NCI-H2171 (cell line): ENCODE data around the gene UBE2D4.
A peak's percentile ranks its signal among the peaks of the same experiment; 100 is the strongest.
"Not testable (repeated sequence)": the region's sequence is repeated elsewhere in the genome, so short reads cannot be mapped to it uniquely, and the experiment has no call there.

Source experiments
- DNase-seq: peaks from one replicate; lab custom pipeline; 2025; lab: John Stamatoyannopoulos, UW

Gene UBE2D4

DNA sequence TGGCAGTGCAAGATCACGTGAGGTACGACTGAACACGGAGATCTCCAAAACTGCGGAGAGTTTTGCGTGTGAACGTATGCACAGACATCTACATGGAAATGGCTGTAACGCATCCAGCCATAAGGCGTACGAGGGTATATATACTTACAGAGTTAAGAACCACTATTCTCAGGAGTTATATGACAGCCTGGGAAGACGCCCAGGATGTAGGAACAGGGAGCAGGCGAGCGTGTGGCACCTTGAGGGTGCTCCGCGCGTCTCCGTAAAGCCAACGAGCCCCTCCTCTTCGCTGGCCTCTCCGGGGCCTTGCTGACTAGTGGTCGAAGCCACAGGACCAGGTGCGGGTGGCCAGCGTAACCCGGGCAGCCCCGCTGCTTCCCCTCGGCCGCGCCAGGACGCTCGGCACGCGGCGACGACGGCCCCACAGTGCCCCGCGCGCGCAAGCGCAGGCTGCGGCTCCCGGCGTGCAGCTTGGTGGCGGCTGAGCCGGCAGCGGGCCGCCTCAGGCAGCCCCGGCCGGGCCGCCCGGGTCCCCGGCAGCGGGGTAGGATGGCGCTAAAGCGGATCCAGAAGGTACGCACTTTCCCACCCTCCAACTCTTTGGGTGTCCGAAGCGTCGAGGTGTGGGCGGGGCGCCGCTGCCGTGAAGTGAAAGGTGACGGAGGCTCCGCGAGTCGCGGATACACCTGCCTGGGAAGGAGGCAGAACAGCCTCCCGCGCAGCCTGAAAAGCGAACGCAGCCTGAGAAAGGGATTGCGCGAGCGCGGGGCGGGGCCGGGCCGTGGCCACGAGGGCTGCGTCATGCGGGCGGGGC is at the start of gene UBE2D4:
Gene UBE2D4 (plus strand): TSS at position 453 of the 814 bp plus-strand sequence. CDS start 97 bp downstream, at position 550.
- peak; percentile 84 for DNase-seq

DNA sequence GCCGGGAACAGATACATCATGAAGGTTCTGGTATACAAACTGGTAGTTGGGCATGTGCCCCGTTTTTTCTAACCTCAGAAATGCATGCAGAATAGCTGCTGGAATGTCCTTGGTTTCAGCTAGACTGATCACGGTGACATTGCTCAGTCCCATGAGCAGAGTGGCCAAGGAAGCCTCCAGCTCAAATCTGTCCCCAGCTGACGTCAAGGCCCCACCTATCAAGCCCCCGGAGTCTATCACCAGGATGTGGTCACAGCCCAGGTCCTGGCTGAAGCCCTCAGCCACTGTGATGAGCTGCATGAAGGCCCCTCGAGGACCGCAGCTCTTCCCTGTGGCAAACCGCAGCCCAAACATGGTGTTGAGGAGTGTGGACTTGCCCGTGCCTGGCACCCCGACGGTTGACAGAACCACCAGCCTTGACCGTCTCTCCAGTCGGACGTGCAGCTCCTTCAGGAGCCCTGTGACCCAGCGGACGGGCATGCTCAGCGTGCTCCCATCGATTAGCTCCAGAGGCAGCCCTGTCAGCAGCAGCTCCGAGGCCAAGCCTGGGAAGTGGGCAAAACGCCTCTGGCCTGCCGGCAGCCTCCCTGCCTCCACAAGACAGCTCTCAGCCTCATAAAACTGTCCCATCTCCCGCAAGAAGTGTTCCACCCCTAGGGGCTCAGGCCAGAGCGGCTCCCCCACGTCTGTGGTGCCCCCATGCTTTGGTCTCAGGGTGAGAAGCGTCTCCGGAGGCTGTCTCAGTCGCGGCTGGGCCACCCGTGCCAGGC is 49.1 kb upstream of the UBE2D4 start:
- DNase-seq: no peak

DNA sequence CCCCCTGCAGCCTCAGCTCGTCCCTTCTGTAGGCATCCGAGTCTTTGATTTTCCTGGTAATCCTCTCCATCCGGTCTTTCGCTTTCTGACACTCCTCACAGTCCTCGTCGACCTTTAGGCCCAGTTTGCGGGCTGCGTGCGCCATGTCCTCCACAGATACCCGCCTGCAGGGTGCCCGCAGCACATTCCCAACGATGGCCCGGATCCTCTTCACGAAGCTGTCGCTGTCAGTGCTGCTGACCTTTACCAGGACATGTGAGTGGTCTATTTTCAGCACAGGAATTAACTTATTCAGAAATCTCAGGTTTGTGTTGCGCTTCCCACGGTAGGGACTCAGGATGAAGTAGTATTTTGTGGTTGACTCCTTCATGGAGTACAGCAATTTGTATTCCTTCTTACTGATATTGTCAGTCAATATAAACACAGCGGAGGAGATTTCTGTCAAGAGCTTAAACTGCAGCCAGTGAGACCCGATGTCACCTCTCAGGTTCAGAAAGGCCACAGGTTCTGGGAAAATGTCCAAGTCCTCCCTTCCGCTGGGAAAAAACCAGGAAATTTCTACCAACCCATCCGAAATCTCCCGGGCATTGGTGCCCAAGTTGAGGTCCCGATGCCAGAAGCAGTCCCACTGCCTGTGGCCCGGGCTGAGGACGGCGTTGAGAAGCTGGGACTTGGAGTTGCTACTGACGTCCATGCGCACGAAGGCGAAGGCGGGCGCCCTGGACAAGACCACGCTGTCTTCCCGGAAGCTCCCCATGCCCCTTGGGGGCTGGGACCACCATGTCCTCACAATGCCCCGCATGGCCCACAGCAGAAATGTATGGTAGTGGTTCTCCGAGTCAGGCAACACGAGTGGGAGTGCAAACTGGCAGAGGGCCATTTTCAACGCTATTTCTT is 48.0 kb upstream of the UBE2D4 start:
- no peak for DNase-seq

DNA sequence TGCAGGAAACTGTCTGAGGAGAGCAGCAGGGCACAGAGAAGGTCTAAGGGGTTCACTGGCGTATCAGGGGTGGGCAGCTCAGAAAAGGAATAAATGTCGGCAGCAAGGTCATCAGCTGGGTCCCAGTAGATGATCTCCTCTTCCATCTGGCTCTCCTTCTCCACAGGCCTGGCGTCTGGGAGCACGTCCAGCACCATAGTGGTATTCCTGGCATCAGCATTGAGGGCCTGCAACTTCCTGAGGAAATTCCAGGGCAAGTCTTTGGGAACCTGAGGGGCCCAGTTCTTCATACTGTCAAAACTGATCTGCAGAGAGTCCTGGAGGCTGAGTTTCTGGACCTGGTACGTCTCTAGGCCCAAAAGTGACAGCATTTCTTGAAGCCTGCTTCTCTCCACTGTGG is 47.4 kb upstream of the UBE2D4 start:
- DNase-seq: no peak

DNA sequence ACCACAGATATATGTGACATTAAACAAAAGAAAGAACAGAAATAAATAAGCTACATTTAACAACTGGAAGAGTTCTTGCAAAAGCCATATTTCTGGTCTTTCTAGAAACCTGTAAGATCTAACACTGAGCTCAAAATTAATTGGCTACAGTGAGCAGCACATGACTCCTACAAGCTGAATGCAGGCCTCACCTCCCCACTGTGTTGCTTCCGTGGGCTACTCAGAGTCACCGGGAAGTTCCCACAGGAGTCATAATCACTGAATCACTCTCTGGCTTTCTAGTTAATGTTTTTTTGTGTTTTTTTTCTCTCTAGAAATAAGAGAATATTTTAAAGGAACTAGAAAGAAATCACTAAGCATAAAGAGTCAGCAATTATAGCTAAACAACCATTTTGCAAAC is 46.8 kb upstream of the UBE2D4 start:
- DNase-seq: no peak

DNA sequence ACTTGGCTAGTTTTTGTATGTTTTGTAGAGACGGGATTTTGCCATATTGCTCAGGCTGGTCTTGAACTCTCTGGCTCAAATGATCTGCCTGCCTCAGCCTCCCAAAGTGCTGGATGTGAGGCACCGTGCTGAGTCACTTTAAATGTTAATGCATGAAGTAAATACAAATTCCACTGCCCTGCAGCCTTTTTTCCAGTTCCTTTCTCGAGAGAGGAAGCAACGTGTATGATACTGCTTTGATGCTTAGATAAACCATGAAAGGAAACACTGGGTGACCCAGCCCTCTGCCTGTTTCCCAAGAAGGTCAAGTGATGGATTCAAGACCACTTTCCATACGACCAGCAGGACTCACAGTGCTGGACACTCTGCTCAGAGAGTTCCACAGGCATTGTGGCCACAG is 45.6 kb upstream of the UBE2D4 start:
- DNase-seq: no peak

DNA sequence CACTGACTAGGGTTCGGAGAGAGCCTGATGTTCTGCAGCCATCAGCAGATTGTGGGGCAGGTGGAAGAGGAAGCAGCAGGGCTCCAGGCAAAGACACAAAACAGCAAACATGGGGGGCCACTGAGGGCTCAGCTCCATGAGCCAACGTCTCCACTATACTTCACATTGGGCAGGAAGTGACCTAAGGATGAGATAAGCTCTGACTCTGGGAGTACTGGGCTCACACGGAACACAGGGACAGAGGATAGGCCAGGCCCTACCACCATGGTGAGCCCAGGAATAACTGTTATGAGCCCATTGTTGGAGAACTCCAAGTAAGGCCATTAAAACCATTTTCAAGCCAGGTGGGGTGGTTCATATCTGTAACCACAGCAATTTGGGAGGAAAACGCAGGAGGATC is 42.0 kb upstream of the UBE2D4 start:
- DNase-seq: no peak

DNA sequence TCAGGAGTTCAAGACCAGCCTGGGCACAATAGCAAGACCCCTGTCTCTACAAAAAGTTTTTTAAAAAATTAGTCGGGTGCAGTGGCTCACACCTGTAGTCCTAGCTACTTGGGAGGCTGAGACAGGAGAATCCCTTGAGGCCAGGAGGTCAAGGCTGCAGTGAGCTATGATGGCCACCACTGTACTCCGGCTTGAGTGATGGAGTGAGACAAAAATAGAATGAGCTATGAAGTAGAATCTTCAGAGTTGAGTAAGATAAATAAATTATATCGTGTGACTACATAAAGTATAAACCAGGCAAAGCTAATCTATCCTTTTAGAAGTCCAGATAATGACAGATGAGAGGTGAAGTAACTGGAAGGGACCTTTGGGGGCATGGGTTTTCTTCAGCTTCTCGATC is 41.6 kb upstream of the UBE2D4 start:
- DNase-seq: no peak

DNA sequence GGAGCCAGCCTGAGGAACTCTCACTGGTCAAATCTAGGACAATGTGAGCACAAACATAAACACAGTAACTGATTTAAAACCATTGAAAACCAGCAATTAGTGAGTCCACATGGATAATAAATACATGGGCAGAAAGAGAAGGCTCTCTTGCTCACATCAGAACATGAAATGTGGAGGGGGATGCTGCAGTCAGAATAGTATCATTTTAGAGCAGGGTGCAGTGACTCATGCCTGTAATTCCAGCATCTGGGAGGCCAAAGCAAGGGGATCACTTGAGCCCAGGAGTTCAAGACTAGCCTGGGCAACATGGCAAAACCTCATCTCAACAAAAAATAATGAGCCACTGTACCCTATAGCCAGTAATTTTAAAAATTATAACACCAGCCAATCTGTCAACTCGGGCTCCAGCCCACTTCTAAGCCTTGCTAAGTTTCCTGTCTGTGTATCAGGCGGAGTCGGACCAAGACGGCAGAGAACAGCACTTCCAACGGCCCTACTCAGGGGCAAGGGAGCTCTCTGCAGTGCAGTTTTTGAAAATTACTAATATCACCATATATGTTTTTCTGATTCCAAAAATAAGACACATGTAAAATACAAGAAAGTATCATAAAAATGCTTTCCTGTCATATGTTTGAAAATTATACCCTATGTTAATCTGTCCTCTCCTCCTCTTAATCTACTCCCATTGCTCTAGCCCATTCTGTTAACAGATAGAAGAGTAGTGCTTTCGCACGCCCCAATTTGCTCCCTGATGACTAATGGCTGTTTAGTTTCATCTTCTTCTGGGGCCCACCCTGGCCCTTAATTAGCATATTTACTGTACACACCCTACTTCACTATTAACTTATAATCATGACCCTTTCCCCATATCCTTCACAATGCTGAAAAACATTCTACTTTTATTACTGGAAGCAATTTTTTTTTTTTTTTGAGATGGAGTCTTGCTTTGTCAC is 37.0 kb upstream of the UBE2D4 start:
- no peak for DNase-seq

DNA sequence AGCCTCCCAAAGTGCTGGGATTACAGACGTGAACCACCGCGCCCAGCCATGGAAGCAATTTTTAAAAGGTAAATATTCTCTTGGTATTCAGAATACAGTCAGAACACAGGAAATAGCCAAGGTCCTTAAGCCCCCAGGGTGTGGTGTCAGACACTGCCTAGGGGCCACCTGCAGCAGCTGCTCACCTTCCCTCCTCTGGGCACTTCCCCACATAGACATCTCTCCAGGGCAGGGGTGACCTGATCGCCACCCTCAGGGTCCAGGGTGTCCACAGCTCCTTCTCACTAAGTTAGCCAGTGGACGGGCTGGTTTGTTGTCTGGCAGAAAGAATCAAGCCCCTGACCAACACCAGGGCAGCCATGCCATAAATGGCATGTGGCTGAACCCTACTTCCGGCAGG is 35.8 kb upstream of the UBE2D4 start:
- DNase-seq: no peak

DNA sequence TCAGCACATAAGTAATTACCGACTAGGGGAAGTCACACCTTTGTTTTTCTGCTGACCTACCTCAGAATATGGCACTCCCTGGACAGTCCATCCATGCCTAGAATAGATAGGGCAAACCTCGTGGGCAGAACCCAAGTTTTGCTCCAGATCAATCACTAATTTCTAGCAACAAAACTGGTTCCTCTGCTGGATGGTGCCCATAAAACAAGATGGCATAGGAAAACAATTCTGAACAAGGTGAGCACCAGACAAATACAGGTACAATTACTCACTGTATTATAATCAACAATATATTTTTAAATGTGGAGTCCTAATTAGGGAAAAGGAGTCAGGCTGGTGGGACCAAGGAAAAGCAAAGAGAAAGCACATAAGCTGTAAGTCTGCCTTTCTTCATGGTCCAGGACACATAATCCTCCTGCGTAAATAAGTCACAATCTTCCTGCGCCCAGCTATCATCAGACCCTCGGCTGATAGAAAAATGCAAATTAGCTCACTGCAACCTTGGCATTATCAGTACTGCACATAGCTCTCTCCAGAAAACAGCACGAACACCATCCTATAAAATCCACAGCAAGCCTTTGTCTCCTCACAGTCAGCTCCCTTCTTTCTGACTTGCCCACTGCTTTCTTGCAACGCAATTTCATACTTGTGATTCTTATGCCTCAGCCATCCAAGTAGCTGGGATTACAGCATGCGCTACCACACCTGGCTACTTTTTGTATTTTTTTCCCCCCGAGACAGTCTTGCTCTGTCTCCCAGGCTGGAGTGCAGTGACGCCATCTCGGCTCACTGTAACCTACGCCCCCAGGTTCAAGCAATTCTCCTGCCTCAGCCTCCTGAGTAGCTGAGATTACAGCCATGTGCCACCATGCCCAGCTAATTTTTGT is 34.9 kb upstream of the UBE2D4 start:
- no peak for DNase-seq

DNA sequence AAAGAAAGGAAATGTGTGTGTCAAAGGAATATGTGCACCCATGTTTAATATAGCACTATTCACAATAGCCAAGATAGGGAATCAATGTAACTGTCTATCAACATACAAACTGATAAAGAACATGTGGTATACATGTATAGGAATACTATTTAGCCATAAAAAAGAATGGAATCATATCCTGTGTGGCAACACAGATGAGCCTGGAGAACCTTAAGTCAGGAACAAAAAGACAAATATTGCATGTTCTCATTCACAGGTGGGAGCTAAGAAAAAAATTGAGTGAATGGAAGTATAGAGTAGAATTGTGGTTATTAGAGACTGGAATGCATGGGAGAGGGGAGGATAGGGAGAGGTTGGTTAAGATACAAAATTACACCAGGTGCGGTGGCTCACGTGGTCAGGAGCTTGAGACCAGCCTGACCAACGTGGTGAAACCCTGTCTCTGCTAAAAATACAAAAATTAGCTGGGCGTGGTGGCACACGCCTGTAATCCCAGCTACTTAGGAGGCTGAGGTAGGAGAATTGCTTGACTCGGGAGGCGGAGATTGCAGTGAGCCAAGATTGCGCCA is 30.3 kb upstream of the UBE2D4 start:
- no peak for DNase-seq

DNA sequence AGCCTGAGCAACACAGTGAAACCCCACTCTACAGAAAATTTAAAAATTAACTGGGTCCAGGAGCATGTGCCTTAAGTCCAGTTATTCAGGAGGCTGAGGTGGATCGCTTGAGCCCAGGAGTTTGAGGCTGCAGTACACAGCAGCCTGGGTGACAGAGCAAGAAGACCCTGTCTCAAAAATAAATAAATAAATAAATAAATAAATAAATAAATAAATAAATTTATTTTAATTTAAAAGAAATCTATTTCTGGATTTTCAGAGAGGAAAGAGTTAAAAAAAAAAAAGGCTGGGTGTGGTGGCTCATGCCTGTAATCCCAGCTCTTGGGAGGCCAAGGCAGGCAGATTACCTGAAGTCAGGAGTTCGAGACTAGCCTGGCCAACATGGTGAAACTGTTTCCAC is 27.7 kb upstream of the UBE2D4 start:
- not testable (repeated sequence) for DNase-seq

DNA sequence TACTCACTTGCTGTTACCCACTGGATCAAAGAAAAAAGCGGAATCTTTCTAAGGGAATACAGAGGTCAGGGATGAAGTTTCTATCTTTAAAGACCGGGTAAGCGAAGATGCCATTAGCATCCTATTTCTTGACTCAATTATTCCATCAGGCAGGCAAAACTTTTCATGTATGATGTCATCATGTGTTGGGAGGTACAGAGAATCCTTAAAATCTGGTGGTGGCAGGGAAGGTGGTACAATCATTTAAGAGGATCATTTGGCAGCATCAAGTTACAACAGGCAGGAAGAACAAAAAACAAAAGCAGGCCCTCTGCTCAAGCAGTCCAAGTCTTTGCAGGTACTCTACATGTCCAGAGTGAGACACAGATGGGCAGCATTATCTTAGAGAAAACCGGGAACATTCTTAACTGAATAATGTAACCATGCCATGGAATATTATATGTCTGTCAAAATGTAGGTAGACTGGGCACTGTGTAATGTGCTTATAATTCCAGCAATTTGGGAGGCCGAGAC is 23.6 kb upstream of the UBE2D4 start:
- no peak for DNase-seq

DNA sequence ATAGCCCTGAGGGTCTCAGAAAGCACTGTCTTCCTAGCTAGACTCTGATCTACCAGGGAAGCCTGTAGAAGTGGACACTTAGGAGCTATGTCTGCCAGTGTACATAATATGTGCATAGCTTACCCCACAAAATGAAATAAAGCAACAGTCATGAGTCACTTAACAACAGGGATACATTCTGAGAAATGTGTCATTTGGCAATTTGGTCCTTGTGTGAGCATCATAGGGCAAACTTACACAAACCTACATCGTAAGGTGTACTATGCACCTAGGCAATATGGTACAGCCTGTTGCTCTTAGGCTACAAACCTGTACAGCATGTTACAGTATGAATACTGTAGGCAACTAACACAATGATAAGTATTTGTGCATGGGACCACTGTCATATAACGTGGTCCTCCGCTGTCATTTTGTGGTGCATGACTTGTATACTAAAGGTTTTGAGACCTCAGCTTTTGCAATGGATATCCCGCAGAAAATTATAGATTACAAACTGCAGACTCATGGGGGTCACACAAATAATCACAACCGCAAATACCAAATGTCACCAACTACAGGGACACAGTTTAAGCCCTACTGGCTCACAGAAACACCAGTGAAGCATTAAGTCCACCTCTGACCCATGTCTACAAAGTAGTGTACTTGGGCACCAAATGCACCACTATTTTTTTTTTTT is 21.6 kb upstream of the UBE2D4 start:
- DNase-seq: no peak

DNA sequence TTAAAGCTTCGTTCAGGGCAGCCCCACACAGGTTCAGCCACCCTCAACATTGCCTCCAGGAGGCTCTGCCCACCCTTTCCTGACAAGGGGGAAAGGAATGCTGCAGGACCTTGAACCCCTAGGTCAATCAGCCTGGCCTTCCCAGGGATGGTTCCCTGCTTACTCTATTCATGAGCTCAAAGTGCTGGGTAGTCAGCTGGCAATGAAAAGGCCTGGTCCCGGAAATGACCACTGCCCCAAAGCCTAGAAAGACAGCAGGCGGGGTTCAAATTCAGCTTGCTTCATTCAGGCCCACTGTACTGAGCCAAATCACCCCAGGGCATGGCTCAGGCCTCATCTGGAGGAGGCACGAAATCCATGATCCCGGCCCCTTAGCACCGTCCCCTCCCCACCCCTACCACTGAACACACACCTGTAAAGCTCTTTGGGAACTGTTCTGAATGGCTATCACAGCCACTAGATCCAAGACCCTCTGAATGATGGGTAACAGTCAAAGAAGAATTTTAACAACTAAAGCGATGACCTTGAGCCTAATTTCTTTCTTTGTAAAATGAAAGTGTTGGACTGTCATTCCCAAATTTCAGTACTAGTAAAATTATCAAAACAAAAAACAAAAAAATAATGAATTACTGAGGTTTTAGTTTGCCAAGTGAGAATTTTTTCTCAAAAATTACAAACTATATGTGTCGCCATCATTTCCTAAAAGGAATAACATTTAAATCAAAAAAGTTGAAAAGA is 20.9 kb upstream of the UBE2D4 start:
- no peak for DNase-seq

DNA sequence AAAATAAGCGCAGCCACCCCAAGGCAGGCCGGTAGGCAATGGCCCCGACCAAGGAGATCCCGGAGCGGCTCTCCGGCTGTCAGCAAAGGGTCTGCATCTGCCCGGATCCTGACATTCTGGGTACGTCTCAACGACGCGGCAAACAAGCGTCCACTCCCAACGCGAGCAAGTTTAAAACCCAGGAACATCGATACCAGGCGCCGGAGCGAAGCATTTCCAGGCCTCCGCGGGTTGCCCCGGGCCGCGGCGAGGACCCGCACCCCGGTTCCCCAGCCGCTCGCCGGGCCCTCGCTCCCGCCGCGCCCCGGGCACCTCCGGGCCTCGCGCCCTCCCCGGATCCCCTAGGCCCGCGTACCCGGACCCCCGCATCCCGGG is 20.3 kb upstream of the UBE2D4 start:
- peak; percentile 3 for DNase-seq

DNA sequence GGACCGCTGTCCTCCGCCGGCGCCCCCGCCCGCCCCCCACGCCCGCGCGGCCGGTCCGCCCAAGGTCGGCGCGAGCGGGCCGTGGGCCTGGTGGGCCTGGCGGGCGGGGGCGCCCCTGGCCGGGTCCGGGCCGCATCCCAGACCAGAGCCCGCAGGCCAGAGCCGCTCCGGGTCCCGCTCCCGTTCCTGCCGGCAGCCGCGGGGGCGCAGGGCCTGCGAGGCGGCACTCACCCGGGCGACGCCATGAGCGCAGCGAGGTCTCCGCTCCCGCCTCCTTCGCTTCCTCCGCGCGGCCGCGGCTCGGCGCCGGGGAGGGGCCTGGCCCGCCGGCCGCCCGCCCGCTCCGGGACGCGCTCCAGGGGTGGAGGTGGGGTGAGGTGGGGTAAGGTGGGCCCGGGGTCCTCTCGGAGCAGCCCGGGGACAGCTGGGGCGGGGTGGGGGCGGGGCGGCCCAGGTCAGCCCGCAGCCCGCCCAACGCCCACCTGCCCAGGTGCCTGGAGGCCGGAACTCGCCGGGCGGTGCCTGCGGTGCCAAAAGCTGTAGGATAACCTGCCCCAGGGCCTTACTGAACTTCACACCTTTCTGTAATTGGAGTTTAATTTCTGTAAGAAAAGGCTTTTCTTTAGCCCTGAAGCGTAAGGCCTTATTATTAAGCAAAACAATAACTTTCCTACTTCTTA is 19.8 kb upstream of the UBE2D4 start, which contains the start of gene URGCP:
Gene URGCP (minus strand): TSS at position 266 of the 680 bp plus-strand sequence. CDS start 21 bp downstream, at position 245.
- peak; percentile 18 for DNase-seq
